ENCODE data around the gene CBLC. TPM values are rescaled to one million over a fixed set of nuclear protein-coding genes. Genes with fewer than 3 reads are reported as not detected.
A peak's percentile ranks its signal among the peaks of the same experiment; 100 is the strongest.
"Not testable (repeated sequence)": the region's sequence is repeated elsewhere in the genome, so short reads cannot be mapped to it uniquely, and the experiment has no call there.

The CBLC gene
- total RNA-seq, 1 donor from 2014 or later, result not detected

- Mint-ChIP-seq H3K4me1 (peaks cover 44% of the 10 kb centered on the region), H3K9me3 (peaks cover 3% of the 10 kb centered on the region), H3K36me3 (ENCODE audit: low read depth) (peaks cover under 1% of the 10 kb centered on the region), H3K27ac (no peak overlapping the region), H3K4me3 (no peak overlapping the region), H3K27me3 (no peaks in the 10 kb centered on the region)
- ChIA-PET CTCF (interaction anchor here (1.9 to 4.7 kb wide), 2 partner anchors 42 to 76 kb away, joined by 5 to 29 read pairs; no protein-coding TSS in a partner anchor), POLR2A (interaction anchor here (0.6 to 10.4 kb wide), 3 partner anchors 12 to 461 kb away, joined by 3 to 283 read pairs (median 4); partner anchors contain the start of gene BCL3)
- DNase-seq (no peak), ATAC-seq (ENCODE audit: low read depth) (no peak)
- intact Hi-C loops (cut with micrococcal nuclease), result no loop called here
- no peak for TF ChIP-seq CTCF (IDR thresholded peaks at IDR 0.05)
Observed at GRCh38 chr19:44765949-44766335, 11.7 kb upstream of the CBLC start.

GRCh38 chr19:44767295-44768180, 10.2 kb upstream of the CBLC start:
- Mint-ChIP-seq H3K4me3 (no peak overlapping the region), H3K4me1 (peaks cover 38% of the 10 kb centered on the region), H3K36me3 (ENCODE audit: low read depth) (no peaks in the 10 kb centered on the region), H3K27ac (peak overlapping the region; percentile 63), H3K27me3 (no peaks in the 10 kb centered on the region), H3K9me3 (peaks cover 3% of the 10 kb centered on the region)
- ATAC-seq (ENCODE audit: low read depth), result no peak
- DNase-seq, result no peak
- CTCF ChIA-PET, result interaction anchor here (1.1 to 4.7 kb wide), 5 partner anchors 13 to 113 kb away, joined by 3 to 29 read pairs (median 5); no protein-coding TSS in a partner anchor
- TF ChIP-seq CTCF (IDR thresholded peaks at IDR 0.05), result no peak
- intact Hi-C loops (cut with micrococcal nuclease), result no loop called here
- POLR2A ChIA-PET, result interaction anchor here (1.9 to 10.4 kb wide), 2 partner anchors 14 to 45 kb away, joined by 7 to 283 read pairs; partner anchors contain the start of gene BCL3

GRCh38 chr19:44770550-44771257, 7.0 kb upstream of the CBLC start:
- ChIA-PET POLR2A (interaction anchor here (0.5 to 10.4 kb wide), 30 partner anchors 9 to 1949 kb away, joined by 3 to 283 read pairs (median 5); partner anchors contain the start of genes BCL3, PPP1R37, TOMM40 and ZNF180), CTCF (interaction anchor here (0.6 to 6.3 kb wide), 19 partner anchors 13 to 669 kb away, joined by 3 to 359 read pairs (median 4); partner anchors contain the start of genes BCL3 and CLASRP)
- Mint-ChIP-seq H3K4me1 (peaks cover 30% of the 10 kb centered on the region), H3K27me3 (no peaks in the 10 kb centered on the region), H3K36me3 (ENCODE audit: low read depth) (no peaks in the 10 kb centered on the region), H3K4me3 (peak overlapping the region; percentile 73), H3K9me3 (peaks cover 3% of the 10 kb centered on the region), H3K27ac (peak overlapping the region; percentile 86)
- intact Hi-C loops (cut with micrococcal nuclease), result loop anchor here (1.0 to 5.0 kb wide), 8 partner anchors 17 to 182 kb away; partner anchors contain the start of gene BCL3
- peak; percentile 97 for DNase-seq
- TF ChIP-seq CTCF (IDR thresholded peaks at IDR 0.05), result no peak
- ATAC-seq (ENCODE audit: low read depth), result peak; percentile 100

DNA sequence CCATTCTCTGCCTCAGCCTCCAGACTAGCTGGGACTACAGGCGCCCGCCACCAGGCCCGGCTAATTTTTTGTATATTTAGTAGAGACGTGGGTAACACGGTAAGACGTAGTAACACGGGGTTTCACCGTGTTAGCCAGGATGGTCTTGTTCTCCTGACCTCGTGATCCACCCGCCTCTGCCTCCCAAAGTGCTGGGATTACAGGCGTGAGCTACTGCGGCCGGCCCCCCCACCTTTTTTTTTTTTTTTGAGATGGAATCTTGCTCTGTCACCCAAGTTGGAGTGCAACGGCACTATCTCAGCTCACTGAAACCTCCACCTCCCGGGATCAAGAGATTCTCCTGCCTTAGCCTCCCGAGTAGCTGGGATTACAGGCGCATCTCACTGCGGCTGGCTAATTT, 5.5 kb upstream of the CBLC start:
- not testable (repeated sequence) for H3K27me3 Mint-ChIP-seq; H3K4me3 Mint-ChIP-seq; ATAC-seq (ENCODE audit: low read depth); H3K36me3 Mint-ChIP-seq (ENCODE audit: low read depth); H3K9me3 Mint-ChIP-seq; H3K27ac Mint-ChIP-seq; DNase-seq
- ChIA-PET POLR2A (interaction anchor here (3.3 kb wide), 1 partner anchor 49 kb away, joined by 89 read pairs; no protein-coding TSS in a partner anchor), CTCF (interaction anchor here (0.8 to 6.3 kb wide), 7 partner anchors 12 to 118 kb away, joined by 3 to 359 read pairs (median 16); partner anchors contain the start of gene BCL3)
- H3K4me1 Mint-ChIP-seq, result peaks cover 30% of the 10 kb centered on the region
- intact Hi-C loops (cut with micrococcal nuclease), result loop anchor here (5.0 kb wide), 1 partner anchor 180 kb away; no protein-coding TSS in a partner anchor

DNA sequence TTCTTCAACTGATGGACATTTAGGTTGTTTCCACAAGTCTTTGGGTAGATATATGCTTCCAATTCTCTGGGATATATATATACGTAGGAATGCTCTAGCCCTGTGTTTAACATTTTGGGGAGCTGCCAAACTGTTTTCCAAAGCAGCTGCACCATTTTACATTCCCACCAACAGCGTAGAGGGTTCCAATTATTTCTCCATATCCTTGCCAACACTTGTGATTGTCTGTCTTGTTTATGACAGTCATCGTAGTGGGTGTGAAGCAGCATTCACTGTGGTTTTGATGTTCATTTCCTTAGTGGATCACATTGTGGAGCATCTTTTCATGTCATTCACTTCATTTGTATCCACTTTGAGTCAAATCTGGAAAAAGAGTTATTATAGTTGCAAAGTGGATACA, 4.7 kb upstream of the CBLC start:
- DNase-seq, result no peak
- ChIA-PET CTCF (interaction anchor here (2.9 to 6.3 kb wide), 2 partner anchors 48 to 118 kb away, joined by 16 to 359 read pairs; no protein-coding TSS in a partner anchor), POLR2A (interaction anchor here (0.6 kb wide), 1 partner anchor 34 kb away, joined by 7 read pairs; no protein-coding TSS in a partner anchor)
- no peak for ATAC-seq (ENCODE audit: low read depth)
- Mint-ChIP-seq H3K27ac (no peak overlapping the region), H3K9me3 (peaks cover 3% of the 10 kb centered on the region), H3K27me3 (peaks cover 3% of the 10 kb centered on the region), H3K36me3 (ENCODE audit: low read depth) (no peaks in the 10 kb centered on the region), H3K4me1 (peaks cover 23% of the 10 kb centered on the region), H3K4me3 (no peak overlapping the region)
- intact Hi-C loops (cut with micrococcal nuclease), result loop anchor here (5.0 kb wide), 1 partner anchor 179 kb away; no protein-coding TSS in a partner anchor
- no peak for TF ChIP-seq CTCF (IDR thresholded peaks at IDR 0.05)

Data from activated B cell treated with CpG ODN at 0.5 μM for 24 hours (primary cell).